HepG2 (cell line): Measurements from ENCODE around the gene PRUNE1. TPM values are rescaled to one million over a fixed set of nuclear protein-coding genes. Genes with fewer than 3 reads are reported as not detected.

Experiments used
- ARNT2 ChIP-seq: sonication (generic); formaldehyde crosslinking; IDR thresholded peaks from 2 replicates; pipeline ENCODE4 v1.8.0; 2022; ENCODE audit warnings: mild to moderate bottlenecking, low read depth, missing genetic modification reagents, moderate library complexity
- BCL6 ChIP-seq: IDR thresholded peaks from 2 replicates; pipeline ENCODE4 v1.6.1; 2016; ENCODE audit warnings: missing genetic modification reagents, missing compliant biosample characterization
- BORCS8-MEF2B ChIP-seq: sonication (generic); formaldehyde crosslinking; IDR thresholded peaks from 2 replicates; pipeline ENCODE4 v1.8.0; 2022; ENCODE audit warnings: mild to moderate bottlenecking, missing genetic modification reagents
- BRCA1 ChIP-seq: sonication (generic); formaldehyde crosslinking; IDR thresholded peaks from 2 replicates; pipeline ENCODE4 v1.4.0; 2020; ENCODE audit warnings: missing genetic modification reagents
- EHMT2 ChIP-seq: fragments of 200-600 bp; sonication (generic); IDR thresholded peaks from 2 replicates; pipeline ENCODE4 v1.7.0; 2017; ENCODE audit warnings: antibody characterized with exemption, low read depth, low read length, borderline replicate concordance
- FOSL2 ChIP-seq: sonication (generic); formaldehyde crosslinking; IDR thresholded peaks from 2 replicates; pipeline ENCODE4 v1.4.0; 2020; ENCODE audit warnings: missing genetic modification reagents
- FOXK1 ChIP-seq: sonication (generic); formaldehyde crosslinking; IDR thresholded peaks from 2 replicates; pipeline ENCODE4 v1.4.0; 2020; ENCODE audit warnings: low read depth, missing genetic modification reagents, borderline replicate concordance
- GTF2F1 ChIP-seq: fragments of 150-350 bp; IDR thresholded peaks from 2 replicates; pipeline ENCODE4 v1.6.1; 2014; ENCODE audit warnings: low read length
- GTF3A ChIP-seq: sonication (generic); formaldehyde crosslinking; conservative IDR thresholded peaks from 2 replicates; pipeline ENCODE4 v1.4.0; 2020; ENCODE audit warnings: mild to moderate bottlenecking, missing genetic modification reagents
- HNF4A ChIP-seq: sonication (generic); formaldehyde crosslinking; IDR thresholded peaks from 2 replicates; pipeline ENCODE4 v1.4.0; 2020; ENCODE audit warnings: missing genetic modification reagents
- HNRNPLL ChIP-seq: fragments of 200-400 bp; formaldehyde crosslinking; IDR thresholded peaks from 2 replicates; pipeline ENCODE4 v1.6.1; 2017; ENCODE audit warnings: mild to moderate bottlenecking, low read depth, low read length; ENCODE audit not compliant: poor library complexity, severe bottlenecking
- HOXA3 ChIP-seq: sonication (generic); formaldehyde crosslinking; IDR thresholded peaks from 2 replicates; pipeline ENCODE4 v1.5.0; 2020; ENCODE audit warnings: missing genetic modification reagents
- KLF16 ChIP-seq, 2 experiments: sonication (generic) in 1 of 2; formaldehyde crosslinking in 1 of 2; IDR thresholded peaks; 2 replicates each; pipeline versions ENCODE4 v1.6.1 to v1.8.0; 2016 to 2023; ENCODE audit warnings: missing genetic modification reagents in 2 of 2, missing compliant biosample characterization in 1 of 2
- MED8 ChIP-seq: sonication (generic); formaldehyde crosslinking; IDR thresholded peaks from 2 replicates; pipeline ENCODE4 v1.8.1; 2023; ENCODE audit warnings: mild to moderate bottlenecking, missing genetic modification reagents; ENCODE audit not compliant: insufficient replicate concordance
- MYNN ChIP-seq: sonication (generic); formaldehyde crosslinking; IDR thresholded peaks from 2 replicates; pipeline ENCODE4 v1.4.0; 2020; ENCODE audit warnings: mild to moderate bottlenecking, low read depth, missing genetic modification reagents
- RXRB ChIP-seq: IDR thresholded peaks from 2 replicates; pipeline ENCODE4 v1.6.1; 2016; ENCODE audit warnings: borderline replicate concordance, missing genetic modification reagents, missing compliant biosample characterization
- SAFB2 ChIP-seq: sonication (generic); formaldehyde crosslinking; IDR thresholded peaks from 2 replicates; pipeline ENCODE4 v1.5.1; 2020; ENCODE audit warnings: missing genetic modification reagents, low read depth, mild to moderate bottlenecking, borderline replicate concordance
- SNAPC2 ChIP-seq: sonication (generic); formaldehyde crosslinking; IDR thresholded peaks from 2 replicates; pipeline ENCODE4 v1.8.1; 2022; ENCODE audit warnings: mild to moderate bottlenecking, missing genetic modification reagents
- SPEN ChIP-seq: sonication (generic); formaldehyde crosslinking; IDR thresholded peaks from 2 replicates; pipeline ENCODE4 v1.5.1; 2020; ENCODE audit warnings: low read depth, mild to moderate bottlenecking, missing genetic modification reagents
- TBL1XR1 ChIP-seq: fragments of 150-350 bp; IDR thresholded peaks from 2 replicates; pipeline ENCODE4 v1.6.1; 2014; ENCODE audit warnings: borderline replicate concordance, low read length; ENCODE audit not compliant: partially characterized antibody
- TBP ChIP-seq: sonication (generic); formaldehyde crosslinking; IDR thresholded peaks from 2 replicates; pipeline ENCODE4 v1.5.0; 2020; ENCODE audit warnings: missing genetic modification reagents
- TP53 ChIP-seq: sonication (generic); formaldehyde crosslinking; conservative IDR thresholded peaks from 2 replicates; pipeline ENCODE4 v1.4.0; 2020; ENCODE audit warnings: missing genetic modification reagents
- ZBTB7A ChIP-seq: sonication (generic); formaldehyde crosslinking; IDR thresholded peaks from 2 replicates; pipeline ENCODE4 v1.8.0; 2022; ENCODE audit warnings: mild to moderate bottlenecking, missing genetic modification reagents
- ZFP90 ChIP-seq: sonication (generic); formaldehyde crosslinking; IDR thresholded peaks from 2 replicates; pipeline ENCODE4 v1.8.0; 2022; ENCODE audit warnings: missing genetic modification reagents, mild to moderate bottlenecking, inconsistent platforms, borderline replicate concordance
- ZNF788 ChIP-seq: sonication (generic); formaldehyde crosslinking; IDR thresholded peaks from 2 replicates; pipeline ENCODE4 v1.5.0; 2020; ENCODE audit warnings: mild to moderate bottlenecking, missing genetic modification reagents, borderline replicate concordance
- ZNF883 ChIP-seq: sonication (generic); formaldehyde crosslinking; IDR thresholded peaks from 2 replicates; pipeline ENCODE4 v1.5.1; 2020; ENCODE audit warnings: mild to moderate bottlenecking, missing genetic modification reagents; ENCODE audit errors: not compliant biosample characterization
- polyA plus RNA-seq, 8 experiments: library from polyadenylated mRNA; depleted of rRNA in 3 of 8; stranded (reverse) in 7 of 8; unstranded in 1 of 8; fragments of >200 nt; fragmentation: Illumina TruSeq in 4 of 8; extraction: Trizol in 4 of 8; gene quantifications; 2 replicates each; pipeline versions ENCODE4 v1.2.1 to v1.2.3, GENCODE V29; 2011 to 2016; ENCODE audit warnings: low read depth in 4 of 8, missing spikeins in 1 of 8, mixed read lengths in 1 of 8; ENCODE audit not compliant: insufficient read depth in 1 of 8
- total RNA-seq, 5 experiments: library from RNA; depleted of rRNA; stranded (reverse); fragments of >200 nt; fragmentation: Illumina TruSeq; extraction: Trizol; gene quantifications; 2 replicates each; pipeline ENCODE4 v1.2.3, GENCODE V29; 2016; ENCODE audit warnings: low read depth in 1 of 5
- TF ChIP-seq, protein P1 (sequence below): sonication (generic); formaldehyde crosslinking; IDR thresholded peaks from 2 replicates; pipeline ENCODE4 v1.9.0; 2021; ENCODE audit warnings: missing genetic modification reagents, borderline replicate concordance
- TF ChIP-seq, protein P2 (sequence below): sonication (generic); formaldehyde crosslinking; IDR thresholded peaks from 2 replicates; pipeline ENCODE4 v1.4.0; 2020; ENCODE audit warnings: missing genetic modification reagents; ENCODE audit errors: not compliant biosample characterization

PRUNE1 gene
- total and polyA plus RNA-seq, 2 of the 13 experiments (the other 11 are each of a cell fraction or from before 2014, with no cell fraction given): 19.0 to 31.9 TPM

DNA sequence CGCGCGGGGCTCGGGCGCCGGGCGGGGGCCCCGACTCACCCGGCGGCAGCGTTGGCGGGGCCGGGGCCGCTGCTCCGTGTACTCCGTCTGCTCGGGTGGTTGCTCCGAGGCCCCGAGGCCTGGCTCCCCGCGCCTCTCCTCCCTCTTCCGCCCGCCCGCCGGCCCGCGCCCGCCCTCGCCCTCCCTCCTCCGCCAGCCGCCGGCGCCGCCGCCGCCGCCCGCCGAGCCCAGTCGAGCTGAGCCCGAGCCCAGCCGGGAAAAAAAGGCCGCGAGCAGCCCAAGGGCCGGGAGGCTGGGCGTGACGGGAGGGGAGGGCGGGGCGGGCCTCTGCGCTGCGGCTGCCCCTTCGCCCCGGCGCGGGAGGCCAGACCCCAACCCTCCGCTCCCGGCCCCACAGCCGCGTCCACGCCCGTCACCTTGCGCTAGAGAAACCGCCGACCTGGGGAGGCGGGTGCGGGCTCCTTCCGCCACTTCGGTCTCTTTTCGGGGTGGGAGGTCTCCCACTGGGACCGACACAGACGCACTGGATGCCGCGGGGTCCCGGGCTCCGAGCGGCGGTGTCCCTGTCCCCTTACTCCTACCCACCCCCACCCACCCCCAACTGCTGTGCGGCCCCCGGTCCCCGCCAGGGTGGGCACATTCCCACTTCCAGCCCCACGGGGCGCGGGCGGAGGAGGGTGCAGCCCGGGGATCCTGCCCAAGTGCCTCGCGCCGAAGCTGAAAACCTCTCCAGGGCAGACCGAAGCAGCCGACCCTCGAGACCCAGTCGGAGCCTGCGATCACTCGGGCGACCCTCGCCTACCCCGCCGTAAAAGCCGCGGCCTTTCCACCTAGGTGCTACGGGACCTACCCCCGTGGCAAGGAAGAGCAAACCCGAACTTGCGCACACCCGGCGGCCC is 33.4 kb upstream of the PRUNE1 start, which contains the start of gene CERS2 (continued):
- TF ChIP-seq, protein P1, sequence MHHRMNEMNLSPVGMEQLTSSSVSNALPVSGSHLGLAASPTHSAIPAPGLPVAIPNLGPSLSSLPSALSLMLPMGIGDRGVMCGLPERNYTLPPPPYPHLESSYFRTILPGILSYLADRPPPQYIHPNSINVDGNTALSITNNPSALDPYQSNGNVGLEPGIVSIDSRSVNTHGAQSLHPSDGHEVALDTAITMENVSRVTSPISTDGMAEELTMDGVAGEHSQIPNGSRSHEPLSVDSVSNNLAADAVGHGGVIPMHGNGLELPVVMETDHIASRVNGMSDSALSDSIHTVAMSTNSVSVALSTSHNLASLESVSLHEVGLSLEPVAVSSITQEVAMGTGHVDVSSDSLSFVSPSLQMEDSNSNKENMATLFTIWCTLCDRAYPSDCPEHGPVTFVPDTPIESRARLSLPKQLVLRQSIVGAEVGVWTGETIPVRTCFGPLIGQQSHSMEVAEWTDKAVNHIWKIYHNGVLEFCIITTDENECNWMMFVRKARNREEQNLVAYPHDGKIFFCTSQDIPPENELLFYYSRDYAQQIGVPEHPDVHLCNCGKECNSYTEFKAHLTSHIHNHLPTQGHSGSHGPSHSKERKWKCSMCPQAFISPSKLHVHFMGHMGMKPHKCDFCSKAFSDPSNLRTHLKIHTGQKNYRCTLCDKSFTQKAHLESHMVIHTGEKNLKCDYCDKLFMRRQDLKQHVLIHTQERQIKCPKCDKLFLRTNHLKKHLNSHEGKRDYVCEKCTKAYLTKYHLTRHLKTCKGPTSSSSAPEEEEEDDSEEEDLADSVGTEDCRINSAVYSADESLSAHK (CRISPR knock-in tag): no peak
- TF ChIP-seq HNRNPLL (peak; percentile 54), TBL1XR1 (no peak), TP53 (no peak), RXRB (0 out of 2 replicates have a peak, but pooled peaks have one; percentile 23), MED8 (CRISPR knock-in tag) (no peak), ZNF788 (CRISPR knock-in tag) (peak; percentile 65; the same call in 1 of the 2 replicates), SAFB2 (CRISPR knock-in tag) (no peak), HOXA3 (CRISPR knock-in tag) (peak; percentile 57; the same call in 1 of the 2 replicates), BCL6 (peak; percentile 35; the same call in 1 of the 2 replicates), HNF4A (CRISPR knock-in tag) (no peak), EHMT2 (no peak), GTF3A (no peak), ZFP90 (CRISPR knock-in tag) (0 out of 2 replicates have a peak, but pooled peaks have one; percentile 31), FOXK1 (CRISPR knock-in tag) (no peak), FOSL2 (CRISPR knock-in tag) (no peak; the same call in 1 of the 2 replicates), TBP (CRISPR knock-in tag) (no peak), SNAPC2 (no peak), ZNF883 (CRISPR knock-in tag) (peak; percentile 33), GTF2F1 (no peak), ZBTB7A (CRISPR knock-in tag) (no peak), KLF16 (CRISPR knock-in tag; IDR thresholded peaks at IDR 0.05) (no peak), BORCS8-MEF2B (peak; percentile 46; the same call in 1 of the 2 replicates), BRCA1 (CRISPR knock-in tag) (no peak), MYNN (CRISPR knock-in tag) (no peak), ARNT2 (CRISPR knock-in tag) (peak; percentile 66), SPEN (CRISPR knock-in tag) (peak; percentile 28; the same call in 1 of the 2 replicates)
- TF ChIP-seq, protein P2, sequence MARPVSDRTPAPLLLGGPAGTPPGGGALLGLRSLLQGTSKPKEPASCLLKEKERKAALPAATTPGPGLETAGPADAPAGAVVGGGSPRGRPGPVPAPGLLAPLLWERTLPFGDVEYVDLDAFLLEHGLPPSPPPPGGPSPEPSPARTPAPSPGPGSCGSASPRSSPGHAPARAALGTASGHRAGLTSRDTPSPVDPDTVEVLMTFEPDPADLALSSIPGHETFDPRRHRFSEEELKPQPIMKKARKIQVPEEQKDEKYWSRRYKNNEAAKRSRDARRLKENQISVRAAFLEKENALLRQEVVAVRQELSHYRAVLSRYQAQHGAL (CRISPR knock-in tag): no peak
